HG03571 (cell line): Measurements from ENCODE around the gene RNU1-3.
"Not testable (repeated sequence)": the region's sequence is repeated elsewhere in the genome, so short reads cannot be mapped to it uniquely, and the experiment has no call there.

Experiments
- ATAC-seq: cut with Tn5 transposase; IDR thresholded peaks from one replicate; pipeline ENCODE4 v1.9.1; 2021; ENCODE audit not compliant: unreplicated experiment

Gene RNU1-3

DNA sequence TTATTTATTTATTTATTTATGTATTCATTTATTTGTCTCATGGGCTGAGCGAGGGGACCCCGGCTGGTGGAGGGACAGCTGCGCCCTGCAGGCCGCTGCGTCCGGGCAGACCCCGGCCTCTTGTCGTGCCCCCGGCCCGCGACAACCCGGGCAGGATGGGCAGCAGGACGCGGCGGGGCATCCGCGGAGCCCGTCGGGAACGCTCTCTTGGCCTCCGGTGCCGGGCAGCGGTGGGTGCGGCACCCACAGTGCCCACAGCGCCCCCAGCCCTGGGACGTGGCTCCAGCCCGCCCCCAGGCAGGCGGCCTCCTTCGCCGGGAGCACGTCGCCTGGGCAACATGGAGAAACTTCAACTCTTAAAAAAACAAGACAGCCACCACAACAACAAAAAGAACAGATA lies 8.5 kb downstream of the RNU1-3 start:
- not testable (repeated sequence) for ATAC-seq

DNA sequence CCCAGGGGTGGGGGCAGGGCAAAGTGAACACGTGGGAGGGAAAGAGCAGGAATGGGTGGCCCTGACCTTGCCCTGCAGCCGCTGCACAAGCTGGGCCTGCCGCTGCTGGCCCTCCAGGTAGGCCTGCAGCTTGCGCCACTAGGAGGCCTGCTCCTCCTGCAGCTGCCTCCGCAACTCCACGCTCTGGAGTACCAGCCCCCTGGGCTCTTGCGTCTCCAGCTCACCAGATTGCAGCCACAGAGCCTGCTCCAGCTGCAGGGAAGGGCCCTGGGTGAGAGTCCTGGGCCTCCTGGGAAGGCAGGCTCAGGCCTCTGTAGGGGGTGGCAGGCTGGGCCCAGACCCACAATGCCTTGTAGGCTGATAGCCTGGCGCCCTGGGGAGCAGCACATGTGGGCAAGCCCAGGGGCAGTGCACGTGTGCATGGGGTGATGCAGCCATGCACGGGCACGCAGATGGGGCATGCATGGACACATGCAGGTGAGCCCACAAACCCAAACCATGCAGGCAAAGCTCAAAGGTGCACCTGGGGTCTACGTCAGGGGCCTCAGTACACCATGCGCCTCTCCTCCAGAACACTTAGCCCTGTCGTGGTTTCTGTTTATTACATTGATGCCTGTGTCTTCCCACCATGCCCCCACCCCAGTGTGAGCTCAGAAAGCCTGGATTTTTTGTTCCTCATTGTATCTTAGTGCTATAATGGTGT lies 9.6 kb downstream of the RNU1-3 start:
- ATAC-seq, result not testable (repeated sequence)

DNA sequence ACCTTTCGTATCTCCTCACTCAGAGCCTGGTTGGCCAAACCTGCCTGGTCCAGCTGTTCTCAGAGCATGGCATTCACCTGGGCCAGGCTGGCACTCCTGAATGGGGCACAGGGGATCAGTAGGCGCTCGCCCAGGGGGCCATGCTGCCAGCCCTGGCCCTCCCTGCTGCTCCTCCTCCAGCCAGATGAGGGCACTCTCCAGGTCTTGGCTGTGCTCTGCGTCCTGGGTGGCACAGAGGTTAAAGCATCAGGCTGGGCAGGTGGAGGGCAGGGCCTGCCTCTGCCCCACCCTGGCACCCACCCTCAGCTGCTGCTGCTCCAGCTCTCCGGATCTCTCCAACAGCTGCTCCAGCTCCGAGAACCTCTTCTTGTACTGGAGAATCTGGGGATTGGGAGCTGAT lies 10.2 kb downstream of the RNU1-3 start:
- not testable (repeated sequence) for ATAC-seq

DNA sequence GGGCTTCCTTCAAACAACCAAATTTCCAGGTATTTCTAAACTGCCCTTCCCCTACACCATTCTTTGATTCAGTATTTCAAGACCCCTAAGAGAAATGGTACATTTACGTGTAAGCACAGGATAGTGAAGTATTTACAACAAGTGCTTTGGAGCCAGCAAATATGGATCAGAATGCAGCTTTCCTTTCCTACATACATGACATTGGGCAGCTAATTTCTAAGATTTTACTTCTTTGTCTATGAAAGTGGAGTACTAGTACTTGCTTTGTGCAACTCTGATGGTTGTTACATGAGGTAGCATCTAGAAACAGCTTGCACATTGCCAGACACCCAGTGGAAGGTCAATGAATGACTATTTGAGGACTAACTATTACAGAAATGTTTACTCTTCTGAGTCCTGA lies 15.2 kb downstream of the RNU1-3 start:
- not testable (repeated sequence) for ATAC-seq

DNA sequence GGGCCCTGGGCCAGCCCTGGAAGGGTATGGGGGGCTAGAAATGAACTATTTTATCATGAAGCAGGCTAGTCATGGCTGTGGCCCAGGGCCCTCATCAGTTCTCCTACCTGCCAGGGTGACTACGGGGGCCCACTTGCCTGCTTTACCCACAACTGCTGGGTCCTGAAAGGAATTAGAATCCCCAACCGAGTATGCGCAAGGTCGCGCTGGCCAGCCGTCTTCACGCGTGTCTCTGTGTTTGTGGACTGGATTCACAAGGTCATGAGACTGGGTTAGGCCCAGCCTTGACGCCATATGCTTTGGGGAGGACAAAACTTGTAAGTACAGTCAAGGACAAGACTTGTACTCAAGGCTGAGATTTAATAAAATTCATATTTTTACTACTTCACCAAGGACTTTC lies 16.8 kb downstream of the RNU1-3 start:
- ATAC-seq, result not testable (repeated sequence)

DNA sequence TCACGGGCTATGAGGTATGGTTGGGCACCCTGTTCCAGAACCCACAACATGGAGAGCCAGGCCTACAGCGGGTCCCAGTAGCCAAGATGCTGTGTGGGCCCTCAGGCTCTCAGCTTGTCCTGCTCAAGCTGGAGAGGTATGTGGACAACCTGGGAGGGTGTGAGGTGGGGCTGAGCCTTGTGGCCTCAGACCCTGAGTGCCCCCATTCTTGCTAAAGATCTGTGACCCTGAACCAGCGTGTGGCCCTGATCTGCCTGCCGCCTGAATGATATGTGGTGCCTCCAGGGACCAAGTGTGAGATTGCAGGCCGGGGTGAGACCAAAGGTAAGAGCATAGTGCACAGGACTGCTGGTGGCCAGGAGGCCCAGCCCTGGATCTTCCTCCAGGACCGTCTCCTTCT lies 17.4 kb downstream of the RNU1-3 start:
- ATAC-seq, result not testable (repeated sequence)

DNA sequence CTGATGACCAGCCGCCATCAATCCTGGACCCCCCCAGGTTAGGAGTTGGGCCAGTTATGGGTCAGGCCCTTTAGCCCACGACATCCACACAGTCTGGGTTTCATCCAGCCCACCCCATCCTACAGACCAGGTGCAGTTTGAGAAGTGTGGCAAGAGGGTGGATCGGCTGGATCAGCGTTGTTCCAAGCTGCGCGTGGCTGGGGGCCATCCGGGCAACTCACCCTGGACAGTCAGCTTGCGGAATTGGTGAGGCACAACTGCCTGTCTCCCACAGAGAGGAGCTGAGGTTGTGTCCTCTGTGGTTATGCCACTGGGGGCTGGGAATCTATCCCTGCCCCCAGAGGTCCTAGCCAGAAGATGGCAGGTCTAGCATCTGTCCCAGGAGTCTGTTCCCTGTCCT lies 18.0 kb downstream of the RNU1-3 start:
- not testable (repeated sequence) for ATAC-seq

DNA sequence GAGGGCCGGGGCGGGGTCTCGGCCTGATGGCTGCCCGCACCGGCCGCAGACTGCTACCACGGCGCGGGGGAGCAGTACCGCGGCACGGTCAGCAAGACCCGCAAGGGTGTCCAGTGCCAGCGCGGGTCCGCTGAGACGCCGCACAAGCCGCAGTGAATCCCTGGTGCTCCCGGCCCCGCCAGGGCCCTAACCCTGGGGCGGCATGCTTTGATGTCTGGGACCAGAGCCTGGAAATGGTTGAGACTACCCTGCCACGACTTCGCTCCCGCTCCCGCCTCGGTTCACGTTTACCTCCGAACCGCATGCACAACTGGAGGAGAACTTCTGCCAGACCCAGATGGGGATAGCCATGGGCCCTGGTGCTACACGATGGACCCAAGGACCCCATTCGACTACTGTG lies 18.5 kb downstream of the RNU1-3 start:
- not testable (repeated sequence) for ATAC-seq

DNA sequence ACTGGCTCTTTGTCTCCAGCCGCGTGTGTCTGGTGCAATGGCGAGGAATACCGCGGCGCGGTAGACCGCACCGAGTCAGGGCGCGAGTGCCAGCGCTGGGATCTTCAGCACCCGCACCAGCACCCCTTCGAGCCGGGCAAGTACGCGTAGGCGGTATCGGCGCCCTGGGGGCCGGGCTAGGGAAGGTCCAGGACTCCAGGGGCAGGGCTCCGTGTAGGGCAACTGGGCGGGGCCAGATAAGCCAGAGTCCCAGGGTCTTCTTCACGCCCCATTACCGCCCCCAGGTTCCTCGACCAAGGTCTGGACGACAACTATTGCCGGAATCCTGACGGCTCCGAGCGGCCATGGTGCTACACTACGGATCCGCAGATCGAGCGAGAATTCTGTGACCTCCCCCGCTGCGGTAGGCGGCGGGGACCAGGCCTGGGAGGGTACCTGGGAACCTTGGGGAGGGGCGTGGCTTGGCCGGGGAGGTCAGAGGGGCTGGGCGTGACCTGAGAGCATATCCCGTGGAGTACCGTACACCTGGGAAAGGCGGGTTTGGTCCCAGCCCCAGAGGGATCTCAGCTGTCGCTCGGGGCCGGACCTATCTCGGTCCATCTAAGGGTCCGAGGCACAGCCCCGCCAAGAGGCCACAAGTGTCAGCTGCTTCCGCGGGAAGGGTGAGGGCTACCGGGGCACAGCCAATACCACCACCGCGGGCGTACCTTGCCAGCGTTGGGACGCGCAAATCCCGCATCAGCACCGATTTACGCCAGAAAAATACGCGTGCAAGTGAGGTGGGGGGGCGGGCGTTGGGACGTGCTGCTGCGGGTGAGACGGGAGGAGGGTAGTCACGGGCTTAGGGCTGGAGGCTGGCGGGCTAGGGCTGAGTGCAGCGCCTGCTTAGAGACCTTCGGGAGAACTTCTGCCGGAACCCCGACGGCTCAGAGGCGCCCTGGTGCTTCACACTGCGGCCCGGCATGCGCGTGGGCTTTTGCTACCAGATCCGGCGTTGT lies 19.3 kb downstream of the RNU1-3 start:
- ATAC-seq, result not testable (repeated sequence)

DNA sequence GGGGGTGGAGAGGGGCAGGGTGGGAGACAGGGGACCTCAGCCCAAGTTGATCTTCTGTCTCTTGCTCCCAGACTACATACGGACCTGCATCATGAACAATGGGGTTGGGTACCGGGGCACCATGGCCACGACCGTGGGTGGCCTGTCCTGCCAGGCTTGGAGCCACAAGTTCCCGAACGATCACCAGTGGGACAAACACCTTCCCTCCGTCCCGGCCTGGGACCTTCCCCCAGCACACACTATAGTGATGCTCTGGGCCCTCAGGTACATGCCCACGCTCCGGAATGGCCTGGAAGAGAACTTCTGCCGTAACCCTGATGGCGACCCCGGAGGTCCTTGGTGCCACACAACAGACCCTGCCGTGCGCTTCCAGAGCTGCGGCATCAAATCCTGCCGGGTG lies 20.0 kb downstream of the RNU1-3 start:
- ATAC-seq, result not testable (repeated sequence)

DNA sequence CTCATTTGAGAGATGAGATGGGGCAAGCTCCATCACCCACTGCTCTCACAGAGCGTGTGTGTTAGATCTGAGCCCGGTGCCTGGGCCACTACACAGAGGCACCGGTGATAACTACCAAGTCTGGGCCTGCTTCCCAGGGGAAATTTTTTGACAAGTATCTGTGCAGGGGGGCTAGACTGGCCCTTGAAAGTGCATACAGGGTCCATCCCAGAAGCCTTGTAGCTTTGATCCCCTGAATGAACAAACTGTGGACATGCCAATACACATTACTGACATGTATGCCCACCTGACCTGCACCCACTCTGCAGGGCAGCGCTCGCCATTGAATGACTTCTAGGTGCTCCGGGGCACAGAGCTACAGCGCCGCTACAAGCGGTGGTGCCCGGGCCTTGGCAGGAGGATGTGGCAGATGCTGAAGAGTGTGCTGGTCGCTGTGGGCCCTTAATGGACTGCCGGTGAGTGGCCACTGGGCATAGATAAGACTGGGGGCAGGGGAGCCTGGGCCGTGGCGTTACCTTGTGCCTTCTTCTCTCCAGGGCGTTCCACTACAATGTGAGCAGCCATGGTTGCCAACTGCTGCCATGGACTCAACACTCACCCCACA lies 20.6 kb downstream of the RNU1-3 start:
- ATAC-seq, result not testable (repeated sequence)

DNA sequence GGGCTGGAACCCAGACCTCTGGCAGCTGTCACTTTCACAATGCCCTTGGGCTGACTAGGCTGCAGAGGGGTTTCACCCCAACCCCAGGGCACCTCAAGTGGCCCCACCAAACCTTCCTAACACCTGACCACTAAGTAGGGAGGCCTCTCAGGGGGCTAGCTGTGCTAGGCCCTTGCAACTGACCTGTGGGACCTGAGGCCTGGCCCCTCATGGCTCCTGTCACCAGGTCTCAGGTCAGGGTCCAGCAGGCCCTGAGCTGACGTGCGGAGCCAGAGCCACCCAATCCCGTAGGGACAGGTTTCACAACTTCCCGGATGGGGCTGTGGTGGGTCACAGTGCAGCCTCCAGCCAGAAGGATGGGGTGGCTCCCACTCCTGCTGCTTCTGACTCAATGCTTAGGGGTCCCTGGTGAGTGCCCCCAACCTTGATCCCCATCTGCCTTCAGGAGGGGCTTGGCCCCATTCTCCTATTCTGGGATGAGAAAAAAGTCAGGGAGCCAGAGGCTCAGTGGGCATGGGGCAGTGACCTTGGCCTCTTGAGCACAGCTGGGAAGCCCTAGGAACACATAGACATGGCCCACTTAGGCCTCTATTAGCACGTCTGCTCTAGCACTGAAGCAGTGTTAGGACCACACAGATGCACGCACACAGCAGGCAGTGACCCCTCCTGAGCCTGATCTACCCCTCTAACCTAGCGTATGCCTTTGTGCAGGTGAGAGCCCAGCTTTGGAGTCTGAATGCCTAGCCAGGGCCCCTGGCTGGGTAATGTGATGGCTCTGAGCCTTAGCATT lies 21.3 kb downstream of the RNU1-3 start:
- not testable (repeated sequence) for ATAC-seq

DNA sequence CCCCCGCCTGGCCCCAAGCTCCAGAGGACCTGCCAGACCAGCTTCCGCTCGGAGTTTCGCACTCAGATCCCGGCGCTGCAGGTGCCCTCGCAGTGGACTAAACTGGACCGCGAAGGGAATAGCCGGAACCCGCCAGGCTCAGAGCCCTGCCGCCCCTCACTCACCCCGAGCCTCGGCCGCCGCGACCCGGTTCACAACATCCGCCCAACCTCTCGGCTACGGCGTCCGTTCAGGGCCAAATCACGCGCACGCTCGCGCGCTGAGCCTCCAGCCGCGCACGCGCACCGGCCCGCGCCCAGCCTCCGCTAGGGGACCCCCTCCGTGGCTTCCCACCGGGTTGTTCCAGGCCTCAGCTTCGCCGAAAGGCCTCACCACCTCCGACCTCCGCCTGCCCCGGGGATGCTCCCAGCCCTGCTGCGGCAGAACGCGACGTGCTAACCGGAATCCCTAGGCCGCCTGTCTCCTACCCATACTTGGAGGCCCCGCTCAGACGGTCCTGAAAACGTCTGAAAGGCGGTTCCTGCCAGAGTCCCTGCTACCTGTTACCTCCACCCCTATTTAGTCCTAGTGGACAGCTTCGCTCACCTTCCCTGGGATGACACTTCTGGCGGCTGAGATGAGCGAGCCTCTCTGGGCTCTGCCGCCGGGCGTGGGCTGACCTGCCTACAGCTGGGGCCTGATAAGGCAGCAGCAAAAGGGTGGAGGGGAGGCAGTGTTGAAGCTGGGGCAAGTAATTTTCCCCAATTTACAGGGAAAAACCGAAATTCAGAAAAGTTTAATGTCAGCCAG lies 22.1 kb downstream of the RNU1-3 start:
- ATAC-seq, result peak; percentile 73

DNA sequence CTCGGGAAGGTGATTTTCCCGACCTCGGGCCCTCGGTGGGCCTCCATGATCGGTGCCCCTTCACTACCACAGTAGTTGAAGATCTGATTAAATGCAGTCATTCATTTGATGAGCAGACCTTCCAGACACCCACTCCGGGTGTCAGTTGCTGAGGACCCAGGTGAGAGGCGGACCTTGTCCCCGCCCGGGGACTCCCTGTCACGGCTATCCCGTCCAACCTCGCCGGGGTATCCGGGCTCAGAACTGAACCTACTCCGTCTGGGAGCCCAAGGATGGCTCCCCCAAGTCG lies 22.6 kb downstream of the RNU1-3 start:
- ATAC-seq, result peak; percentile 29

DNA sequence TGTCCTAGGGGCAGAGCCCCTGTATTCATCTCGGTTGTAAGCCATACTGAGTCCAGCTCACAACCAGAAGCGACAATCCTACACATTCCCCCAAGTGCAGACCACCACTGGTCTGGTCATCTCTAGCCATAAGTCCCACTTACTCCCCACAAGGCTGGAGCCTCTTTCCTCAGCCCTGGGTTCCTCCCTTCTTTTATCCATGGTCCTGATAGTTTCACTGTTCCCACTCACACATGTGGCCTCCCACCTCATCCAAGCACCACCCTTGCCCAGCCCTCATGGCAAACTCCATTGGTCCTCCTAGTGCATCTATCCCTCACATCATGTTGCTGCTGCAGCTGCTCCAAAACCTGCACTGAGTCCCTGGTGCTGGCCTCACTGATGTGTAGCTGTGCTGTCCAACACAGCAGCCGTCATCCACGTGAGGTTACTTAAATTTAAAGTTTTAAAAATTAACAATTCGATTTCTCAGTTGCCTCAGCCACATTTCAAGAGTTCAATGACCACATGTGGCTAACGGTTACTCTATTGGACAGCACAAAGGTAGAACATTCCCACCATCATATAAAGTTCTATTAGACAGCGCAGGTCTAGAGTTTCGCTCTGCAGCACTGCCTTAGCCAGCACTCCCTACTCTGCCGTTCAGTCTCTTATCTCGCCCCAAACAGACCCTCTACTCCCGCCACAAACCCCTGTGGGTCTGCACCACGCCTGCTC lies 23.1 kb downstream of the RNU1-3 start:
- ATAC-seq, result peak; percentile 2

DNA sequence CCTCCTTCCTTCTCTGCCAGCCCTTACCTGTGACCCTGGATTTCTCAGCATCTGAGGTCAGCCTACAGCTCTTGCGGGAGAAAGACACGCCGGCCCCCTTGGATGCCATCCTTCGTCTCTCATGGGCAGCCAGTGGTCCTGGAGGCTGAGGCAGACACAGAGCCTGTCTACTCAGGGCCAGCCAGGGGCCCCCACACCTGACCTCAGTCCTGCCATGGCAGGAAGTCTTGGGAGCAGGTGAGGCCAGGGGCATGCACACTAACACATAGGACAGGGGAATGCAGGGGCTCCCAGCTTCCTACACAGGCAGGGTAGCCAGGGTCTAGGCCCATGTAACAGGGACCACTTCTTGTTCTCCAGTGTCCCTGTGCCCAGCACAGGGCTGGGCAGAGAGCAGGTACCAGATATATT lies 23.7 kb downstream of the RNU1-3 start:
- ATAC-seq, result not testable (repeated sequence)

DNA sequence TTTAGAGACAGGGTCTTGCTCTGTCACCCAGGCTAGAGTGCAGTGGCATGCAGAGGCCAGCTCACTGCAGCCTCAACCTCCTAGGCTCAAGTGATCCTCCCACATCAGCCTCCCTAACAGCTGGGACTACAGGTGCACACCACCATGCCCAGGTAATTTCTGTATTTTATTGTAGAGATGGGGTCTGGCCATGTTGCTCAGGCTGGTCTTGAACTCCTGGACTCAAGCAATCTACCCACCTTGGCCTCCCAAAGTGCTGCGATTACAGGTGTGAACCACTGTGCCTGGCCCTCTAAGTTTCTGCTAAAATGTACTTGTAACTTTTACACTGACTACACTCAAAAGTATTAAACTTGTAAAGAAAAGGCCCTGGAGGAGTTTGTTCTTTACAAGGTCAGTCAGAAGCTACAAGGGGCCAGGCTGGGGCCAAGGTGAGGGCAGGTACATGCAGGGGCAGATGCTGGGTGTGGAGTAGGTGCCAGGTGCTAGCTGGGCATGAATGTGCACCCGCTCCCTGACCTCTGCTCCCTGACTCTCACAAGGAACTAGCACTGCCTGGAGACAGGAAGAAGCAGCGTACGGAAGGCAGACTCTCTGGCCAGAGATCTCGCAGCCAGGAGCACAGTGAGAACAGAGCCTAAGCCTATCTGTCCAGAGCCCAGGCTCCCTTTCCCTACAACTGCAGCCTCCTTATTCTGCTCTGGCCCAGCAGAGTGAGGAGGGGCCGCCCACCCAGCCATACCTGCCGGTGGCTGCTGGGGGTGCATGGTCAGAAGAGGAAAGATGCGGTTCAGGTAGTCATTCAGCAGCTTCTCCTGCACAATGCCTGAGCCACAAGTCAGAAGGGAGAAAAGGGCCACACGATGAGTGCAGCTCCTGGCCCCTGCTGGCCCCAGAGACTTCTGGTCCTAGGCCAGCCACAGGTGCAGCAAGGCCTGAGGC lies 24.5 kb downstream of the RNU1-3 start:
- not testable (repeated sequence) for ATAC-seq
